Umbilical cord (tissue), 2 donors: Measurements from ENCODE around the gene LY6G6D. TPM values are rescaled to one million over a fixed set of nuclear protein-coding genes. Genes with fewer than 3 reads are reported as not detected.

ENCODE experiments used
- DNase-seq: peaks from one replicate; pipeline ENCODE4 v3.0.0-alpha.2; 2015; ENCODE audit warnings: low spot score
- total RNA-seq: library from RNA; depleted of rRNA; stranded (reverse); fragments of >200 nt; gene quantifications from one replicate; pipeline ENCODE4 v1.2.3, GENCODE V29; 2014; ENCODE audit warnings: low replicate concordance; ENCODE audit not compliant: insufficient read depth

Gene LY6G6D
- total RNA-seq, 1 donor from 2014 or later = not detected

DNA sequence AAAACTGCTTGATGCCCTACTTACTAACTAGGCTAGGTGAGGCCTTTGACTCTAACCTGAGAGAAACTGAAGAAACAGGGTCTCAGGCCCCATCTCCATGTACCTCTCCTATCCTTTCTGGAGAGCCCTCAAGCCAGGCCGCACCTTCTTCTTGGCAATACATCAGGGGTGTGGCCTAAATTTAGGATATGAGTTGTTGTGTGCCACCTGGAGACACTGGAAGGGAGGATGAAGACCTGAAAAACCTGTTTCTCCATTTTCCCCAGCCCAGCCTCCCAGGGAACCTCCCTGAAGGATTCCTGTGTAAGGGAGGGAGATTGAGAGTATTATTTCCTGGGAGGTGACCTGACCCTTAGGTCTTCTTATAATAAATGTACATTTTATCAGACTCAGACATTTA, 3.1 kb downstream of the LY6G6D start:
- no peak for DNase-seq

DNA sequence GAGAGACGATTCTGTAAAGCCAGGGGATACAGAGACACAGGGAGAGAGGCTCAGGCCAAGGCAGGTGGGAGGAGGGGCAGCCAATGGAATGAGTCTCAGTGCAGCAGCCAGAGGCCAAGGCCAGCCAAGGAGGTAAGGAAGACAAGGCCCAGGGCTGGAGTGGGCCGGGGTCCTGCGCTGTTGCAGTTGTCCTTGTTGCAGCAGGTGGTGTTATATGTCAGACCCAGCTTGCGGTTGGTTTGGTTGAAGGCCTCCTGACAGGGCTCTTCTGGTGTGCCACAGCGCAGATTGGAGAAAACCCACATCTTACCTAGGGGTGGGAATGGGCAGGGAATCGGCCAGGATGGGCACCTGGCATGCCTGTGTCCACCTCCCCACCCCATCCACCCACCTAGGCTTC, 3.9 kb downstream of the LY6G6D start:
- no peak for DNase-seq

DNA sequence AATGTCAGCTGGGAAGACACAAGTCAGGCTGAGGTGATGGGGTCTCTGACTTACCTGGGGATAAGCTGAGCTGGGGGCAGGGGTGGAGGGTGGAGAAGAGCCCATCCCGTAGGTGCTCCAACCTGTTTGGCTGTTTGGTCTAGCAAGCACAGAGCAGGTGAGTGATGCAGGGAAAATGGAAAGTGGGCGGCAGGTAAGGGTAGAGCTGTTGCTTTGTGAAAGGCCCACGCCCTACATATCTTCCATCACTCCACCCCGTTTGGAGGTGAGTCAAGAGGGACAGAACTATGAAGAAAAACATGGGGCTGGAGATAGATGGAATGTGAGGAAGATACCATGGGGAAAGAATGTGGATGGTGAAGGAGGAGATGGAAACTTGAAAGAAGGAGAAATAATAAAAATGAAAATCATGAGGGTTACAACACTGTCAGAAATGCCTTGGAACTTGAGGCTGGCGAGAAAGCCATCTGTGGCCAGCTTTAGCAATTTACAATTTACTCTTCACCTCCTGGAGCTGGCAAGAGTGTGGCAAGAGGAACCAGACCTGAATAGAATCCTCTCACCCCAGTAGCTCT, 5.1 kb downstream of the LY6G6D start:
- DNase-seq = no peak

DNA sequence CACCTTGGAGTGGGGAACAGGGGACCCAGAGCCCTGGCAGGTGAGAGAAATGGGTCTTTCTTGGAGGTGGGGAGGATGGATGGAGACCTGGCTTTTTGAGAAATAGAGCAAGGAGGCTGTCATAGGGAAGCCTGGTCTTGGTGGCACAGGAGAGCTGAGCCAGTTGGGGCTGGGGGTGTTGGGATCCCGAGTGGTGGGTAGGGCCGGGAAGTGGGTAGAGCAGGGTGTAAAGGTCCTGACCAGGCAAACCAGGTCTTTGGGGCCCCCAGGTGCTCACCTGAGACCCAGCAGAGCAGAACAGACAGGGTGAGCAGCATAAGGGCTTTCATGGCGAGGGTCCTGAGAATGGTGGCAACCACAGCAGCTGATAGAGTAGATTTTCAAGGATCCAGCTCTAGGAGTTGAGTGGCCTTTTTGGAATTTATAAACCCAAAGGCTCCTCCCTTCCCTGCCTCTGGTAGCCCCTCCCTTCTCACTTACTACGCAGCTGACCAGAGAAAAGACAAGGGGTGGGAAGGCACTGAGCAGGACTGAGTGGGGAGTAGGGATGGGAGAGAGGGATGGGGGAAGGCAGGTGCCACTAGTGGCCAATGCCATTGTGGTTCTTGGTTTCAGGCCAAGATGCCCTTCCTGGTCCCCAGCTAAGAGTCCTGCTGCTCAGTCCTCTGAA, 6.3 kb downstream of the LY6G6D start, which contains the start of gene LY6G6C:
LY6G6C (minus strand) TSS at position 396 of the 670 bp plus-strand sequence; CDS start at position 329, 67 bp downstream.
- no peak for DNase-seq

DNA sequence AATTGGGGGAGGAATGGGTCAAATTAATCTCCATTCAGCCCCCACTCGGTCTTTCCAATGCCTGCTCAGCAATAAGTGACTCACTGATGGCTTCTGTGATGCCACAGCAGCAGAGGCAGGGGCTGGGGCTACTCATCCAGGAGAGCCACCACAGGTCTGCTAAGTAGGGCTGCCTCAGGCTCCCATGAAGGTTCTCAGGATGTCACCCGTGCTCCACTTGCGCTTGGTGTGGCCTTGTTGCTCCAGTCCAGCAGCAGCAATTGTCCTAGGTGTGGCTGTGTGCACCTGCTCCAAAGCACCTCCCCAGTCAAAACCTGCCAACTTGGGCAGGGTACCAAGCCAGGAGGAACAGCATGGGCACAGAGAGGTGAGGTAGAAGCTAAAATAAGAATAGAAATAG, 7.0 kb downstream of the LY6G6D start:
- no peak for DNase-seq

DNA sequence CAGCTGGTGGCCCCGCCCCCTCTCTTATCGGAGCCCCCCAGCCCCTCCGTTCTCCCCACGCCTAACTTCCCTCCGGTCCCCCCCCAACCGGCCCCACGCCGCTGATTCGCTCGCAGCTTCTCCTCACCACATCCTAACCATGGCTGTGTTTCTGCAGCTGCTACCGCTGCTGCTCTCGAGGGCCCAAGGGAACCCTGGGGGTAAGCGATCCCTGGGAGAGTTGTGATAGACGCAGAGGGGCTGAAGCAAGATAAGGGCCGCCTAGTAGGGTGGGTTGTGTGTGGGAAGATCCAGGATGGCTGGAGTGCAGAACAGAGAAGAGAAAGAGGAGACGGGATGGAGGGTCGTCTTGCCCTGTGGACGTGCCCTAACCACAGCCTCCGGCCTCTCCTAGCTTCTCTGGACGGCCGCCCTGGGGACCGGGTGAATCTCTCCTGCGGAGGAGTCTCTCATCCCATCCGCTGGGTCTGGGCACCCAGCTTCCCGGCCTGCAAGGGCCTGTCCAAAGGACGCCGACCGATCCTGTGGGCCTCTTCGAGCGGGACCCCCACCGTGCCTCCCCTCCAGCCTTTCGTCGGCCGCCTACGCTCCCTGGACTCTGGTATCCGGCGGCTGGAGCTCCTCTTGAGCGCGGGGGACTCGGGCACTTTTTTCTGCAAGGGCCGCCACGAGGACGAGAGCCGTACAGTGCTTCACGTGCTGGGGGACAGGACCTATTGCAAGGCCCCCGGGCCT, 8.3 kb downstream of the LY6G6D start, which contains the start of gene MPIG6B:
MPIG6B (plus strand) TSS at position 129 of the 735 bp plus-strand sequence; CDS start at position 140, 11 bp downstream.
- no peak for DNase-seq

DNA sequence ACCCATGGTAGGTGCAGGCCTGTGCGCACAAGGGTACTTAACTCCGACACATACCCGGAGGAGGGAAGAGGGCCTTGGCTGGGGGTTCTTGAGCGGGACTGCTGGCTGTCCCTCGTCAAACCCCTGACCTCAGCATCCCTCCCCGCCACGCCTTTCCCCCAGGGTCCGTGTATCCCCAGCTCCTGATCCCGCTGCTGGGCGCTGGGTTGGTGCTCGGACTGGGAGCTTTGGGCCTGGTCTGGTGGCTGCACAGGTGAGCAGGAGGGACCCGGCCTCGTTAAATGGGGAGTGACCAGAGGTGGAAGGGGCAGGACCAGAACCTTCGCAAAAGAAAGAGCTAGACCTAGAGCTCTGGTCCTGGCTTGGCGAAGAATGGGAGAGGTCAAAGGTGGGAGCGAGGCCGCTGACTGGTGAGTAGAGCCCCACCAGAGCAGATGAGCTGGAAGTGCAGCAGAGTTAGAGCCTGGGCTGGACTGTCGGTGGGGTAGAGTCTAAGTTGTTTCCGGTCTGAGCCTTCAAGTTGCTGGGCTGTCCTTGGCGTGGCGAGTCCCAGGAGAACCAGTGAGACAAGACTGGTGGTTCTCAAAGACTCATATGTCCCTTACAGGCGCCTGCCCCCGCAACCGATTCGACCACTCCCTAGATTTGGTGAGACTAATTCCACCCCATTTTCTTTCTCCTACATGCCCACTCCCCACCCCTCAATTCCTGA, 9.0 kb downstream of the LY6G6D start:
- DNase-seq = no peak

DNA sequence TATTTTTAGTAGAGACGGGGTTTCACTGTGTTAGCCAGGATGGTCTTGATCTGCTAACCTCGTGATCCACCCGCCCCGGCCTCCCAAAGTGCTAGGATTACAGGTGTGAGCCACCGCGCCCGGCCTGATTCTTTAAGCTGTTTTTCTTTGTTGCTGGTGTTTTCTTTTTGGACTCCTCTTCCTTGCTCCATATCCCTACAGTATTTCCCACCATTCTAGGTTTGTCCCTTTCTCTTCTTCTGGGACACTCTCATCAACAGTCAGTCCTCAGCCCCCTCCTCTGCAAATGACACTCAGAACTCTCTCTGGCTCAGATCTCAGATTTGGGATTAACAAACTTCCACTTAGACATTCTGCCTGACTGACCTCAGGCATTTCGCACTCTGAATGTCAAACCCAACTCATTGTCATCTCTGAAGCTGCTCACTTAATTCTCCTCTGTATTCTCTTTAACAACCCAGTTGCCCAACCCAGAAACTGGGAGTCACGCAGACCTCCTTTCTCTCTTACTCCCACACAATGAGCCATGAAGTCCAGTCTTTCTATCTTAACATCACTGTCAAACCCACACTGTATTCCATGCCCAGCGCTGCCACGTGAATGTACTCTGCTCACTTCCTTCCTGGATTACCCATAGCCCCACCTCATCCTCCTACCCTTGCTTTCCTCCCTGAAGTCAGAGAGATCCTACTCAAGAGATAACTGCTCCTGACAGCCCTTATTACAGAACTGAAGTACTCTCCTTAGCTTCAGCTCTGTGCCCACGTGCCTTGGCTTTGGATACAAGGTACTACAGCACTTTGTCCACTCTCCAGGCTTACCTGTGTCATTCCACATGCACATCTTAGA, 10.6 kb downstream of the LY6G6D start:
- no peak for DNase-seq

DNA sequence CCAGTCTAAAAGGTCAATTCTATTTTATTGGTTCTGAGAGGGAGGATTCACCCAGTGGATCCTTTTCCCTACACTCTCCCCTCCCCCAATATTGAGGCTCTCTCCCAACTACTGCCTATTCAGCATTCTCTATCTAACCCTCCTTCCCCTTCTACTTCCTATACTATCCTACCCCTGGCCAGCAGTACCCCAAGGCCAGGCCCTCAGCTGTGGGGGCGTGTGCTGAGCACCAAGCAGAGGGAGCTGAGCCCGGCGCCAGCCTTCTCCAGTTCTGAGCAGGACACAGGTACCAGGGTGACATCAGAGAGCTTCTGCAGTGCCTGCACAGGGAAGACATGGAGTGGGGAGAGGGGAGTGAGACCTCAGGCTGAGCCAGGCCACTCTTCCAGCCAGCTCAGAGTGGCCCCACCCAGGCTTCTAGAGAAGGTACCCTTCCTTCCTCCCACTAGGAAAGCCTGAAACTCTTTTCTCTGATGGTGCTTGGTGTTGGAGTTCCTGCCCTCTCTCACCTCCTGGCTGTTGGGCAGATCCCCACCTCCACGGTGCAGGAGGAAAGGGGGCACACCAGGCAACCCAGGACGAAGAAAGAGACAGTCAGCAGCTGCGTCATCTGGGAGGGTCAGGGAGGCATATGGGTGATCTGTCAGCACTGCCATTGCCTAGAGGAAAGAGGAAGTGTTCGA, 12.0 kb downstream of the LY6G6D start:
- DNase-seq = no peak

DNA sequence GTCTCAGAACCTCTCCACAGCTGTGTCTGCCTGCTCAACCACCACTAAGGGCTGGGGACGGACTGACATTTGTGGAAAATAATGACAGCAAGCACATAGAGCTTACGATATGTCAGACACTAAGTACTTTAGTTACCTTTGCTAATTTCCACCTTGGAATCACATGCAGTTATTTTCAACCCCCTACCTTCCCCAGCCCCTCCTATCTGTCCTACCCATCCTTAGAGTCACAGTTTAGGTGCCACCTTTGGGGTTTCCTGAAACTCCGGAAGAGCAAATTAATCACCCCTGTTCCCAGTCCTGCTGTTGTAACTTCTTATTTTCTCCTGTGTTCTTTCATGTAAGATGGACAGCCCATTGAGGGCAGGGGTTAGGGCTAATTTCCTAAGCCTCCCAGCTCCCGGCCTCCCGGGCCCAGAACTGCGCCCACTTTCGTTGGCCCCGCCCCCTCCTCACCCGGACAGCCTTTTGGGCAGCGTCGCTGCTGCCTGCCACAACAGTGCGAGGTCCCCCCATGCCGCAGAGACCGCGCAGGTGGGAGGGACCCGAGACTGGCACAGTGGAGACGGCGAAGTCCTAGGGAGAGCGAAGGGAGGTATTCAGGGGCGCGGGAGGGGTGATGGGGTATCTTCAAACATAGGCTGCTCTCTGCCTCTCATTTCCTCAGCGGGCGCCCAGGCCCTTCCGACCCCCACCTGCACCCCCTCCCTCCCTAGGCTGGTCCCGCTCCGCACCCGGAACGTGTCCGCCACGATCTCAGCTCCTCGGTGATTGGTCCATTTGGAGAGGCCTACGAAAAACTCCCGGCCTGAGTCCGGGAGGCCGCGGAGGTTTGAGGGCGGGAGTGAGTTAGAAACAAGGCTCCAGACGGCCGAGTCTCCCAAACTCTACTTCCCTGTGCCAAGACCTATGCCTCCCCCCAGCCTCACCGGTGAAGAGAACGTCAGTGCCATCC, 12.8 kb downstream of the LY6G6D start:
- DNase-seq = no peak

DNA sequence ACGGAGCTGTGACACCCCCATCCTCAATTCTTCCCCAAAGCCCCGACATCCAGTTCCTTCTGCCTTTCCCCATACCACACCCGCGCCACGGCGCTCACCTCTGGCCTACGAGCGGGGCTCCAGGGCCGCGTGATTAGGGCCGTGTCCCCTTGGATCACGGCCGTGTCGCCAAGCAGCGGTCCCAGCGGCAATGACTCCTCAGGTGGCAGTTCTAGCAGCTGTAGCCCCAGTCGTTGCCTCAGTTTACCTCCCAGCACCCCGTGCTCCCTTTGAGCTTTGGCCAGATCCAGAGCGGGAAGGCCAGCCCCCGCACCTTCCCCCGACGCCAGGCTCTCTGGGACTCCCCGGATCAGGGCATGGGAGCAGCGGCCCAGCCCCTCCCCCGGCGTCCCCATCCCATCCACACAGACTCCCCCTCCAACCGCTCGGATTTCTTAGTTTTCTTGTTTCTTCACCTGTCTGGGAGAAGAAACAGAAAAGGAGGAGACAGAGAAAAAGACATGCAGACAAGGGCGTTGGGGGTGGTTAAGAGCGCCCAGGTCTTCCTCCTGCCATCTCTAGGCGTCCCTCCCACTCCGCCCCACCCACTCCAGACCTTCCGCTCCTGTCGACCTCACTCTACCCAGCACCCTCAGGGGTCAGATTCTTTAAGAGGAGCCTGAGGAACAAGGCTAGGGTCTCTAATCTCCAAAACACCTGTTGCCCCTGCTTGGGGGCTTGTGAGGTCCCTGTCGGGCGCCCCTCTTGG, 13.8 kb downstream of the LY6G6D start, which contains the start of gene DDAH2:
DDAH2 (minus strand) TSS at position 533 of the 748 bp plus-strand sequence; CDS start at position 395, 138 bp downstream.
- no peak for DNase-seq

DNA sequence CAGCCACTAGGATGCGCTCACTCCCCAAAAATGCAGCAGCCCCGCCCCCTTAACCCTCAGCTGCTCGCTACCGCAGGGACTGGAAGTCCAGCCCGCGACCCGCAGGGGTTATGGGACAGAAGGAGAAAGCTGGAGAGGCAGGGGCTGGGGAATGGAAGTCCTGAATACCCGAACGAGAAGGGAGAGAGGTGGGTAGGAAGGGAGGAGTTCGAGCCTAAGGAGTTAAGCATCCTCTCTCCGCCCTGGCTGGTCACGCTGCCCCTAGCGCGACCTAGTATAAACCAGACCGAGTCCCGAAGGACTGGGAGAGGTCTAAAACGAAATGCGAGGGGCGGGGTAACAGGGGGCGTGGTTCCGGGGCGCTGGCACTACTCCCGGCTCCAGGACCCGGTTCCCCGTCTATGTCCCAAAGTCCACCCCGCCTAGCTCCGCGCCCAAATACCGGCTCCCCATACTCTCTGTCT, 14.4 kb downstream of the LY6G6D start:
- peak; percentile 97 for DNase-seq

DNA sequence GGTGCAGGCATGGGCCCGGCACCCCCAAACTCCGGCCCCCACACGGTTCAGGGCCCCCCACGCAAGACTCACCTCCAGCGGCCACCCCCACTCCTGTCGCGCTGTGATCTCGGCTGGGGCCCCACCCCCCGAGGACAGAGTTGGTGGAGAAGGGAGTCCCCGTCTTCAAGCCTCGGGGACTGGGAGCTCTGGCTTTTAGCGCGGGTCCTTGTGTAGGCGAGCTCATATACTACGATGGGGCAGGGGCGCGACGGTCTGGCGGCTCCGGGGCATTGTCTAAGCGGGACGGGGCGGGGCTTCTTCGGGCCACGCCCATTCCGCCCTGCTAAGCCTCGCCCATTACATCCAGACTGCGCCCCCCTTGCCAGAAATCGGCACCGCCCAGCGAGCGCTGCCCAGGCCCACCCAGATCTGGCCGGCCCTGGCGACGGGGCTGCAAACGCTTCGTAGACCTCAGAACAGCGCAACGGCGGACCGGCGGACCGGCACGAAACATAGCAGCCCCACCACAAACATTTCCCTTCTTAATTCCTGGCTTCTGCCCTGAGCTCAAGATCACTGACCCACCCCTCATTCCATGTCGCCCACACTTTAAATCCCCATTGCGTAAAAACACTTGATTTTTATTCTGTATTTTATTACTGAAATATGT, 15.0 kb downstream of the LY6G6D start:
- peak; percentile 94 for DNase-seq

DNA sequence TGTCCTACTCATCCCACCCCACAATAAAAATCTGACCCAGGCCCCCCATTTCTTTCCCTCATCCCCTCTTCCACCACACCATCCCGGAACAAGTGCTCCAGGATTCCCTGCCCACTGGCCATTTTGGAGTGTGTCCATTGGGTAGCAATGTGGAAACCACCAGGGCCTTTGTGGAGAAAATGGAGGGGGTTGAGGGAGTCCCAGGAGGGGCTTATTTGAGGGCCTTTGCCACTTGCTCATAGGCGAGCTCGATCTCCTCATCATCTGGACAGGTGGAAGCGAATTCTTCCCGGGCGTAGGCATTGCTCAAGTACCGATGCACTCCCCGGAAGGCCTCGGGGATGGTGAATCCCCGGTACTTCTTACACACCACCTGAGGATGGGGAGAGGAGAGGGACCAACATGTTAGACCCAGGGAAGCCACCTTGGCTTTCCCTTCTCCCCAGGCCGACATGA, 15.5 kb downstream of the LY6G6D start:
- no peak for DNase-seq

DNA sequence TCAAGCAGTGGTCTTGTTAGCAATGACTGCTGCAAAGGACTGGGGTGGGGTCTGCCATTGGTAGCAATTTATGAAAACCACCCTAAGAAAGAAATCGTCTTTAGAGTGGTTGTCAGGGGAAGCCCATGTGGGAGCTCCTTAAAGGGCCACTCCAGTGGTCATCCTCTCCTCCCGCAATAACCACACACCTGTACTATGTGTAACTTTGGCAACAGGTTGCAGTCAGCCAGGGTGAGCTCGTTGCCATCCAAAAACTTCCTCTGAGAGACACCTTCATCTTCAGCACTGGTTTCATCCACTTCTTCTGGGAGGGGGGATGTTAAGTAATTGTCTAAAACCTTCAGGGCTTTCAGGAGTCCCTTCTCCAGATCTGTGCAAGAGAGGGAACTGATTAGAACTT, 16.9 kb downstream of the LY6G6D start:
- no peak for DNase-seq

DNA sequence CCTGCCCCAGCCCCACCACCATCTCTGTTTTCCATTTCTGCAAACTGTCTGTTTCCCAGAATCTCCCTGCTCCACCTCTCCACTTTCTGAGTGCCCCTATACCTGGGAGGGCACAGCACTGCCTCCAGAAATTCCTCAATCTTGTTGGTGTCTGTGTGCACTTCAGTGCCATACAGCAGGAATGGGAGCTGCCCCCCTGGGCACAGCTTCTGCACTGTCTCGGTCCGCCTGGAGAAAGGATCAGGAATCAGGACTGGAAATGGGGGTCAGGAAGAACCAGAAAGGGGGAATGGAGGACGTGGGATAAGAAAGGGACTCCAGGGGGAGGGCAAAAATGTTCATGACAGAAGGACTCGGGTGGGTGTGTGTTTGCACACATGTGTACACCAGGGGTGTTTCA, 18.6 kb downstream of the LY6G6D start:
- DNase-seq = no peak

DNA sequence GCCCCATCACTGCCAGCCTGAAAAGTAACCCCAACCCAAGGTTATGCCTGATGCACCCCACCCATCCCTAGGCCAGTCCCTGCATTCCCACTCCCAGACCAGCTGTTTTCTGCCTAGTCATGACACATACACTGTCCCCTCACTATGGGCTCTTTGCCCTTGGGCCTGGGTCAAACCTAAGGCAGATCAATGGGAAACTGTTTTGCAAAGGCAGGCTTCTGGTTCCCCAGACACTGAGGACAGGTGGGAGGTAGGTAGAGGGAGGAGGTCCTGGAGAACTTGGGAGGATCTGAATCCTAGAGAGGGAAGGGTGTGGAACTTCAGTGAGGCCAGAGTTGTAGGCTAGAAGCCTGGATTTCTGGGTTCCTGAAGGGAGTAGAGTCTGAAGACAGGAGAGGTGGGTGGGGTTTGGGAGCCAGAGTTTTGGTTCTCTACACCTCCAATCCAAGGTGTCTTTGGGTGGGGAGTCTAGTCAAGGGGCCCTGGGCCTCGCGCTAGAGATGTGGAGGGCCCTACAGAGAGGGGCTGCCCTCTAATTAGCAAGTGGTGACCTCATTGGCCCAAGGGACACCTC, 19.2 kb downstream of the LY6G6D start:
- DNase-seq = no peak
